Activated CD4-positive, alpha-beta T cell treated with anti-CD3 and anti-CD28 coated beads, Interleukin-2, Interleukin-4, amounts not matched to agents 100 ng/mL and 50 ng/mL, durations not matched to agents 16 hours and 8 hours (primary cell): ENCODE data around the gene NUDT16L1.

Experiments
- DNase-seq: peaks from one replicate; pipeline ENCODE4 v3.0.0-alpha.2; 2020; ENCODE audit warnings: low spot score

The NUDT16L1 gene

GRCh38 chr16:4693296-4693955, at the start of gene NUDT16L1:
TSS of gene NUDT16L1 (plus strand) at chr16:4693562. CDS start at chr16:4693727, 165 bp downstream.
- peak; percentile 96 for DNase-seq

- no peak for DNase-seq
These were observed 46.4 kb upstream of the NUDT16L1 start for GRCh38 chr16:4646773-4647643.

GRCh38 chr16:4647644-4647980, 45.8 kb upstream of the NUDT16L1 start:
- DNase-seq, result no peak

- peak; percentile 8 for DNase-seq
These were observed 44.4 kb upstream of the NUDT16L1 start for GRCh38 chr16:4648917-4649316.

GRCh38 chr16:4649744-4650442, 43.5 kb upstream of the NUDT16L1 start:
- no peak for DNase-seq

- DNase-seq, result peak; percentile 77
These were observed 42.8 kb upstream of the NUDT16L1 start for GRCh38 chr16:4650443-4651074.

GRCh38 chr16:4651827-4652226, 41.5 kb upstream of the NUDT16L1 start:
- no peak for DNase-seq

GRCh38 chr16:4652561-4652960, 40.8 kb upstream of the NUDT16L1 start:
- DNase-seq, result no peak

GRCh38 chr16:4654011-4654963, 39.1 kb upstream of the NUDT16L1 start:
- no peak for DNase-seq

- DNase-seq, result no peak
These were observed 38.3 kb upstream of the NUDT16L1 start for GRCh38 chr16:4654964-4655590.

GRCh38 chr16:4655801-4656200, 37.6 kb upstream of the NUDT16L1 start:
- no peak for DNase-seq

GRCh38 chr16:4656221-4656620, 37.1 kb upstream of the NUDT16L1 start:
- DNase-seq, result no peak

GRCh38 chr16:4656695-4657686, 36.4 kb upstream of the NUDT16L1 start:
- DNase-seq, result no peak

- DNase-seq, result no peak
These were observed 33.7 kb upstream of the NUDT16L1 start for GRCh38 chr16:4659363-4660353.

GRCh38 chr16:4660454-4661007, 32.8 kb upstream of the NUDT16L1 start:
- peak; percentile 58 for DNase-seq

GRCh38 chr16:4661661-4662060, 31.7 kb upstream of the NUDT16L1 start:
- DNase-seq, result no peak

GRCh38 chr16:4663465-4663776, 29.9 kb upstream of the NUDT16L1 start:
- DNase-seq, result no peak
